ENCODE results near the gene NDUFAB1. TPM values are rescaled to one million over a fixed set of nuclear protein-coding genes. Genes with fewer than 3 reads are reported as not detected.

The NDUFAB1 gene
- total and polyA plus RNA-seq, 2 of the 13 experiments (the other 11 are each of a cell fraction or from before 2014, with no cell fraction given), result 221 to 601 TPM

DNA sequence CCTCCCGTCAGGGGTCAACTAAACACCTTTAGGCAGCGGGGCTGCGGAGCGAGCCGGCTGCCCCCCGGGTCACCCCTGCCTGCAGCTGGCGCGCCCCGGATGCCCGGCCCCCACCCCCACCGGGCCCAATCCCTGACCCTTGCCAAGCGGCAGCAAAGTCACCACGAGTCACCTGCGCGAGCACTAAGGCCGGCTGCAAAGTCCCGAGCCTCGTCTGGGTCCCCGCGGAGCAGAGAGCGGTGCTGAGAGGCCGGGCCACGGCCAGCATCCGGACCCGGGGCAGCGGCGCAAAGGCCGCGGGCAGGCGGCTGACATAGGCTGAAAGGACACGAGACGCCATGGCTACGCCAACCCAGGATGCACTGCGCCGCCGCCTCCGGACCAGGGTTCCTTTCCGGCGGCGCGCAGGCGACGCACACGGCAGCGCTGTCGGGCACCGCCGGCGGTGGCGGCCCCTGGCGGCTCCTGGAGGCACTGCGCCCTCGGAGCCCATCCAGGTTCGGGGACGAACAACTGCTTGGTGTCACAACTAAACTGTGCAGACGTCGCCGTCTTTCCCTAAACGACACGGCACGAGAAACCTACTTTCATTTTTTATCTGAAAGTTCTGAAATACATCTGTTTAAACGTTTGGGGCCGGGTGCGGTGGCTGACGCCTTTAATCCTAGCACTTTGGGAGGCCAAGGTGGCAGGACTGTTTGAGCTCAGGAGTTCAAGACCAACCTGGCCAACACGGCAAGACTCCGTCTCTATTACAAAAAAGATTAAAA, at the start of gene NDUFAB1 (continued):
- TF ChIP-seq HNF4G (IDR thresholded peaks at IDR 0.05; ENCODE audit: borderline replicate concordance, low read depth, low read length) (peak; percentile 69), HNF4G (CRISPR knock-in tag; IDR thresholded peaks at IDR 0.05; ENCODE audit: borderline replicate concordance, low read depth) (peak; percentile 91), ADNP (CRISPR knock-in tag; IDR thresholded peaks at IDR 0.05) (peak; percentile 97), ZNF777 (CRISPR knock-in tag; IDR thresholded peaks at IDR 0.05) (no peak; the same call in none of the 2 replicates), ZKSCAN8 (CRISPR knock-in tag; IDR thresholded peaks at IDR 0.05; ENCODE audit: borderline replicate concordance) (peak; percentile 76; the same call in 1 of the 2 replicates), SP4 (CRISPR knock-in tag; IDR thresholded peaks at IDR 0.05) (peak; percentile 95), MIXL1 (CRISPR knock-in tag; IDR thresholded peaks at IDR 0.05) (peak; percentile 86), STAT5B (CRISPR knock-in tag; IDR thresholded peaks at IDR 0.05) (peak; percentile 94; the same call in 1 of the 2 replicates), ZNF329 (CRISPR knock-in tag; IDR thresholded peaks at IDR 0.05; ENCODE audit: low read depth) (peak; percentile 60), ZNF460 (CRISPR knock-in tag; IDR thresholded peaks at IDR 0.05; ENCODE audit: borderline replicate concordance) (peak; percentile 49; the same call in 1 of the 2 replicates), ZNF430 (CRISPR knock-in tag; IDR thresholded peaks at IDR 0.05) (peak; percentile 95), ZNF558 (CRISPR knock-in tag; IDR thresholded peaks at IDR 0.05; ENCODE audit: borderline replicate concordance) (peak; percentile 81; the same call in 1 of the 2 replicates), LCORL (IDR thresholded peaks at IDR 0.05) (no peak), LCORL (CRISPR knock-in tag; IDR thresholded peaks at IDR 0.05) (peak; percentile 88), TOPORS (CRISPR knock-in tag; IDR thresholded peaks at IDR 0.05) (peak; percentile 99), GATAD2A (CRISPR knock-in tag; IDR thresholded peaks at IDR 0.05) (no peak; the same call in 1 of the 2 replicates), CBFB (CRISPR knock-in tag; IDR thresholded peaks at IDR 0.05) (peak; percentile 94), SCMH1 (CRISPR knock-in tag; IDR thresholded peaks at IDR 0.05; ENCODE audit: borderline replicate concordance) (no peak), MATR3 (CRISPR knock-in tag; IDR thresholded peaks at IDR 0.05) (no peak), ZNF333 (CRISPR knock-in tag; IDR thresholded peaks at IDR 0.05; ENCODE audit: borderline replicate concordance) (peak; percentile 35; the same call in 1 of the 2 replicates), AHR (CRISPR knock-in tag; IDR thresholded peaks at IDR 0.05) (peak; percentile 84; the same call in 1 of the 2 replicates), ZNF530 (CRISPR knock-in tag; IDR thresholded peaks at IDR 0.05; ENCODE audit: low read depth) (no peak), SALL1 (CRISPR knock-in tag; IDR thresholded peaks at IDR 0.05) (peak; percentile 94)
- TF ChIP-seq, protein P1, sequence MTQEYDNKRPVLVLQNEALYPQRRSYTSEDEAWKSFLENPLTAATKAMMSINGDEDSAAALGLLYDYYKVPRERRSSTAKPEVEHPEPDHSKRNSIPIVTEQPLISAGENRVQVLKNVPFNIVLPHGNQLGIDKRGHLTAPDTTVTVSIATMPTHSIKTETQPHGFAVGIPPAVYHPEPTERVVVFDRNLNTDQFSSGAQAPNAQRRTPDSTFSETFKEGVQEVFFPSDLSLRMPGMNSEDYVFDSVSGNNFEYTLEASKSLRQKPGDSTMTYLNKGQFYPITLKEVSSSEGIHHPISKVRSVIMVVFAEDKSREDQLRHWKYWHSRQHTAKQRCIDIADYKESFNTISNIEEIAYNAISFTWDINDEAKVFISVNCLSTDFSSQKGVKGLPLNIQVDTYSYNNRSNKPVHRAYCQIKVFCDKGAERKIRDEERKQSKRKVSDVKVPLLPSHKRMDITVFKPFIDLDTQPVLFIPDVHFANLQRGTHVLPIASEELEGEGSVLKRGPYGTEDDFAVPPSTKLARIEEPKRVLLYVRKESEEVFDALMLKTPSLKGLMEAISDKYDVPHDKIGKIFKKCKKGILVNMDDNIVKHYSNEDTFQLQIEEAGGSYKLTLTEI (CRISPR knock-in tag; conservative IDR thresholded peaks at IDR 0.05), result no peak
- TF ChIP-seq, protein P2, sequence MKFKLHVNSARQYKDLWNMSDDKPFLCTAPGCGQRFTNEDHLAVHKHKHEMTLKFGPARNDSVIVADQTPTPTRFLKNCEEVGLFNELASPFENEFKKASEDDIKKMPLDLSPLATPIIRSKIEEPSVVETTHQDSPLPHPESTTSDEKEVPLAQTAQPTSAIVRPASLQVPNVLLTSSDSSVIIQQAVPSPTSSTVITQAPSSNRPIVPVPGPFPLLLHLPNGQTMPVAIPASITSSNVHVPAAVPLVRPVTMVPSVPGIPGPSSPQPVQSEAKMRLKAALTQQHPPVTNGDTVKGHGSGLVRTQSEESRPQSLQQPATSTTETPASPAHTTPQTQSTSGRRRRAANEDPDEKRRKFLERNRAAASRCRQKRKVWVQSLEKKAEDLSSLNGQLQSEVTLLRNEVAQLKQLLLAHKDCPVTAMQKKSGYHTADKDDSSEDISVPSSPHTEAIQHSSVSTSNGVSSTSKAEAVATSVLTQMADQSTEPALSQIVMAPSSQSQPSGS (CRISPR knock-in tag; IDR thresholded peaks at IDR 0.05), result peak; percentile 93
- TF ChIP-seq, protein P3, sequence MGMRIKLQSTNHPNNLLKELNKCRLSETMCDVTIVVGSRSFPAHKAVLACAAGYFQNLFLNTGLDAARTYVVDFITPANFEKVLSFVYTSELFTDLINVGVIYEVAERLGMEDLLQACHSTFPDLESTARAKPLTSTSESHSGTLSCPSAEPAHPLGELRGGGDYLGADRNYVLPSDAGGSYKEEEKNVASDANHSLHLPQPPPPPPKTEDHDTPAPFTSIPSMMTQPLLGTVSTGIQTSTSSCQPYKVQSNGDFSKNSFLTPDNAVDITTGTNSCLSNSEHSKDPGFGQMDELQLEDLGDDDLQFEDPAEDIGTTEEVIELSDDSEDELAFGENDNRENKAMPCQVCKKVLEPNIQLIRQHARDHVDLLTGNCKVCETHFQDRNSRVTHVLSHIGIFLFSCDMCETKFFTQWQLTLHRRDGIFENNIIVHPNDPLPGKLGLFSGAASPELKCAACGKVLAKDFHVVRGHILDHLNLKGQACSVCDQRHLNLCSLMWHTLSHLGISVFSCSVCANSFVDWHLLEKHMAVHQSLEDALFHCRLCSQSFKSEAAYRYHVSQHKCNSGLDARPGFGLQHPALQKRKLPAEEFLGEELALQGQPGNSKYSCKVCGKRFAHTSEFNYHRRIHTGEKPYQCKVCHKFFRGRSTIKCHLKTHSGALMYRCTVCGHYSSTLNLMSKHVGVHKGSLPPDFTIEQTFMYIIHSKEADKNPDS (CRISPR knock-in tag; IDR thresholded peaks at IDR 0.05), result no peak

Measured in HepG2 (cell line).